ENCODE data around the gene PSMC3. TPM values are rescaled to one million over a fixed set of nuclear protein-coding genes. Genes with fewer than 3 reads are reported as not detected.

Gene PSMC3
- total and polyA plus RNA-seq, 9 of the 15 experiments (the other 6 are each of a cell fraction or from before 2014, with no cell fraction given), result 44.3 to 324 (median 240) TPM

DNA sequence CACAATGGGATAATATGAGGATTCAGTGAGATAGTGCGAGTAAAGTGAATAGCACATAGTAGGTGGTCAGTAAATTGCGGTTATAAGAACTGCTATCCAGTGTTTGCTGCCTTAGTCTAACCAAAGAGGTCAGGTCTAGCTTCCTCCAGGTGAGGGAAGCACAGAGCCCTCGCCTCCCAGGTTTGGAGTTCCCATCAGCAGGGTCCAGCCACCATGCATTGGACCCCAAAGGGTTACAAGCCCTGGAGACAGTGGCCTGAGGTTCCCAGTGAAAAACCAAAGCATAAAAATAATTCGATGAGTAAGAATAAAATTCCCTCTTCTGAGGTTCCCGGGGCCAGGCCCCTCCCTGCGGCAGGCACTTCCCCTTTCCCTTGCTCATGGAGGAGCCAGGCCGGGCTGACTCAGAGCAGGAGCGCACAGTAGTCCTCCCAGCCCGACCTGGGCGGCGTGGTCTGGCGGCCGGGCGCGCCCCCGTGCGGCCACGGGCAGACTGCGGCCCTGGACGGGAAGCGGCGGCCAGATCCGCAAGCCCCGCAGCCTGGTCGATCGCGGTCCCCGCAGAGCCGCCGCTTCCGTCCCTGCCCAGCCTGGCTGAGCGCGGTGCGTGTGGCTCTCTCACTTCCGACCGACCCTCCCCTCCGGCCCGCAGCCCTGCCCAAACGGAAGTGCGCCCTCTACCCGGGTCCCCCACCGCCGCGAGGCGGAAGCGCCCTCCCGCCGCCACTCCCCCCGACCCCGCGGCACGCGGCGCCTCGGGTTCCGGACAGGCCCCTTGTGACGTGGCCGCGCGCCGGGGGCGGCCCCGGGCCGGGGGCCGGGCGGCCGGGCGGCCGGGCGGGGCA lies 18.3 kb downstream of the PSMC3 start, which contains the start of gene SLC39A13 (continued):
- TF ChIP-seq, protein P1, sequence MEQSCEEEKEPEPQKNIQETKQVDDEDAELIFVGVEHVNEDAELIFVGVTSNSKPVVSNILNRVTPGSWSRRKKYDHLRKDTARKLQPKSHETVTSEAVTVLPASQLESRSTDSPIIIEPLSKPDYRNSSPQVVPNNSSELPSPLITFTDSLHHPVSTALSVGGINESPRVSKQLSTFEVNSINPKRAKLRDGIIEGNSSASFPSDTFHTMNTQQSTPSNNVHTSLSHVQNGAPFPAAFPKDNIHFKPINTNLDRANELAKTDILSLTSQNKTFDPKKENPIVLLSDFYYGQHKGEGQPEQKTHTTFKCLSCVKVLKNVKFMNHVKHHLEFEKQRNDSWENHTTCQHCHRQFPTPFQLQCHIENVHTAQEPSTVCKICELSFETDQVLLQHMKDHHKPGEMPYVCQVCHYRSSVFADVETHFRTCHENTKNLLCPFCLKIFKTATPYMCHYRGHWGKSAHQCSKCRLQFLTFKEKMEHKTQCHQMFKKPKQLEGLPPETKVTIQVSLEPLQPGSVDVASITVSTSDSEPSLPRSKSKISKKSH (CRISPR knock-in tag; IDR thresholded peaks at IDR 0.05), result no peak
- TF ChIP-seq TBL1XR1 (IDR thresholded peaks at IDR 0.05; ENCODE audit: low read length in 2 of 2) (peak; percentile 31 to 49; a peak in 3 of 4 replicates), ETS2 (tag; IDR thresholded peaks at IDR 0.05; ENCODE audit: borderline replicate concordance, poor library complexity, severe bottlenecking) (no peak), KDM5B (IDR thresholded peaks at IDR 0.05; ENCODE audit: insufficient replicate concordance, low read depth, low read length) (no peak), SETDB1 (IDR thresholded peaks at IDR 0.05; ENCODE audit: low read length) (no peak), FOS (IDR thresholded peaks at IDR 0.05; ENCODE audit: extremely low read depth, insufficient read length) (no peak), NFRKB (IDR thresholded peaks at IDR 0.05; ENCODE audit: low read depth) (no peak; the same call in 1 of the 2 replicates), ZEB2 (IDR thresholded peaks at IDR 0.05) (peak; percentile 90), FOXK1 (CRISPR knock-in tag; IDR thresholded peaks at IDR 0.05; ENCODE audit: borderline replicate concordance) (no peak), NCOA4 (IDR thresholded peaks at IDR 0.05; ENCODE audit: partially characterized antibody) (no peak), ZC3H4 (CRISPR knock-in tag; IDR thresholded peaks at IDR 0.05; ENCODE audit: borderline replicate concordance) (peak; percentile 62; the same call in 1 of the 2 replicates), ZNF77 (CRISPR knock-in tag; IDR thresholded peaks at IDR 0.05) (no peak)
- TF ChIP-seq, protein P2, sequence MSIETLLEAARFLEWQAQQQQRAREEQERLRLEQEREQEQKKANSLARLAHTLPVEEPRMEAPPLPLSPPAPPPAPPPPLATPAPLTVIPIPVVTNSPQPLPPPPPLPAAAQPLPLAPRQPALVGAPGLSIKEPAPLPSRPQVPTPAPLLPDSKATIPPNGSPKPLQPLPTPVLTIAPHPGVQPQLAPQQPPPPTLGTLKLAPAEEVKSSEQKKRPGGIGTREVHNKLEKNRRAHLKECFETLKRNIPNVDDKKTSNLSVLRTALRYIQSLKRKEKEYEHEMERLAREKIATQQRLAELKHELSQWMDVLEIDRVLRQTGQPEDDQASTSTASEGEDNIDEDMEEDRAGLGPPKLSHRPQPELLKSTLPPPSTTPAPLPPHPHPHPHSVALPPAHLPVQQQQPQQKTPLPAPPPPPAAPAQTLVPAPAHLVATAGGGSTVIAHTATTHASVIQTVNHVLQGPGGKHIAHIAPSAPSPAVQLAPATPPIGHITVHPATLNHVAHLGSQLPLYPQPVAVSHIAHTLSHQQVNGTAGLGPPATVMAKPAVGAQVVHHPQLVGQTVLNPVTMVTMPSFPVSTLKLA (conservative IDR thresholded peaks at IDR 0.05), result peak in 1 of 2 experiments; percentile 85; a peak in 2 of 4 replicates
- TF ChIP-seq, protein P3, sequence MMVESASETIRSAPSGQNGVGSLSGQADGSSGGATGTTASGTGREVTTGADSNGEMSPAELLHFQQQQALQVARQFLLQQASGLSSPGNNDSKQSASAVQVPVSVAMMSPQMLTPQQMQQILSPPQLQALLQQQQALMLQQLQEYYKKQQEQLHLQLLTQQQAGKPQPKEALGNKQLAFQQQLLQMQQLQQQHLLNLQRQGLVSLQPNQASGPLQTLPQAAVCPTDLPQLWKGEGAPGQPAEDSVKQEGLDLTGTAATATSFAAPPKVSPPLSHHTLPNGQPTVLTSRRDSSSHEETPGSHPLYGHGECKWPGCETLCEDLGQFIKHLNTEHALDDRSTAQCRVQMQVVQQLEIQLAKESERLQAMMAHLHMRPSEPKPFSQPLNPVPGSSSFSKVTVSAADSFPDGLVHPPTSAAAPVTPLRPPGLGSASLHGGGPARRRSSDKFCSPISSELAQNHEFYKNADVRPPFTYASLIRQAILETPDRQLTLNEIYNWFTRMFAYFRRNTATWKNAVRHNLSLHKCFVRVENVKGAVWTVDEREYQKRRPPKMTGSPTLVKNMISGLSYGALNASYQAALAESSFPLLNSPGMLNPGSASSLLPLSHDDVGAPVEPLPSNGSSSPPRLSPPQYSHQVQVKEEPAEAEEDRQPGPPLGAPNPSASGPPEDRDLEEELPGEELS (CRISPR knock-in tag; IDR thresholded peaks at IDR 0.05; ENCODE audit: borderline replicate concordance), result no peak
- TF ChIP-seq, protein P4, sequence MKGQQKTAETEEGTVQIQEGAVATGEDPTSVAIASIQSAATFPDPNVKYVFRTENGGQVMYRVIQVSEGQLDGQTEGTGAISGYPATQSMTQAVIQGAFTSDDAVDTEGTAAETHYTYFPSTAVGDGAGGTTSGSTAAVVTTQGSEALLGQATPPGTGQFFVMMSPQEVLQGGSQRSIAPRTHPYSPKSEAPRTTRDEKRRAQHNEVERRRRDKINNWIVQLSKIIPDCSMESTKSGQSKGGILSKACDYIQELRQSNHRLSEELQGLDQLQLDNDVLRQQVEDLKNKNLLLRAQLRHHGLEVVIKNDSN (CRISPR knock-in tag; IDR thresholded peaks at IDR 0.05), result no peak
